ENCODE data around the gene MAGI1. TPM values are rescaled to one million over a fixed set of nuclear protein-coding genes. Genes with fewer than 3 reads are reported as not detected.

The MAGI1 gene
- total RNA-seq, 3 donors from 2014 or later (not counting 1 experiment from before 2014, with no cell fraction given) = not detected

DNA sequence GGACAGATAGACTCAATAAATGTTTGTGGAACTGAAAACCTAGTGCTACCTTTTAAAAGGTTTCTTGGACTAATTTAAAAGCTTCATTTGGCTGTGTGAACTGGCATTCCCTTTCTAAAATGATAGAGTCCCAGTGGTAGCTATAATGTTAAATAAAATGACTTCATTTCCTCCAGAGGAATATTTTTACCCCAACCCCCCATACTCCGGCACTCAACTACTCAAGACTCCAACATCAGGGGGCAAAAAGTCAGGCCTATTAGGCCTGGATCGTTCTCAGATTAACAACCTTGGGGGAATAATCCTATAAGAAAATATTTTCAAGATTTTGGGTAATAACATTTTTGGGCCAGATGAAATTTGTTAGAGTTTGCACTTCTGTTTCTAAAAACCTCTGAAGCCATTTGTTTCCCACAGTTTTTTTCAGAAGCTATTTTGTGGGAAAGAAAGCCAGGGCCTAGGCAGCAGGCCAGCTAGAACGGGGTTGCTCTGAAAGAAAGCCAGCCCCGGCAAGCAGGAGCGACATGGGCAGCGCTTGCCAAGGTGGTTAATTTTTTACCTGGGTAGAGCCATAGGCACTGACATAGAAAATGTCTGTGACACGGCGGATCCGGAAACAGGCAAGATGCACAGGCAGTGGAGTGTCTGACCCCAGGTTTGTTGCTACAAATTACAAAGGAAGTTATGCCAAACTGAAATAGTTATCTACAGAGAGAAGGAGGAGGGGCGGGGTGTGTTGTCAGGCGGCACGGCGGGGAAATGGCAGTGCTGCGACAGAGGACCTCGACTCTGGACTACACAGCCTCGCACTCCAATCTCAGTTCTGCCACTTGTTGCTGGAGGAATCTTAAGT lies 84.6 kb downstream of the MAGI1 start:
- no peaks in the 10 kb centered on the region for H3K9me3 ChIP-seq (ENCODE audit: control insufficient read depth, insufficient read depth, low read length)
- no peak for ATAC-seq
- no peak for DNase-seq
- WGBS (ENCODE audit: insufficient coverage) = 73% methylated on average over 14 of the region's 16 CpGs
- peaks cover 1% of the 10 kb centered on the region for H3K27me3 ChIP-seq (ENCODE audit: control insufficient read depth, insufficient read depth, low read length)
- Mint-ChIP-seq H3K4me3 (no peak overlapping the region), H3K27me3 (ENCODE audit: low read depth in 2 of 2) (peaks cover 0 to 2% of the 10 kb centered on the region in 2 donors), H3K36me3 (no peaks in the 10 kb centered on the region), H3K27ac (no peak overlapping the region), H3K9me3 (peaks cover 0 to 4% of the 10 kb centered on the region in 2 donors), H3K4me1 (no peaks in the 10 kb centered on the region)
- H3K27ac ChIP-seq (ENCODE audit: low read length) = no peak overlapping the region
- intact Hi-C loops (cut with micrococcal nuclease) = no loop called here
- no peaks in the 10 kb centered on the region for H3K36me3 ChIP-seq (ENCODE audit: control insufficient read depth, insufficient read depth, low read length)
- TF ChIP-seq, protein P1, sequence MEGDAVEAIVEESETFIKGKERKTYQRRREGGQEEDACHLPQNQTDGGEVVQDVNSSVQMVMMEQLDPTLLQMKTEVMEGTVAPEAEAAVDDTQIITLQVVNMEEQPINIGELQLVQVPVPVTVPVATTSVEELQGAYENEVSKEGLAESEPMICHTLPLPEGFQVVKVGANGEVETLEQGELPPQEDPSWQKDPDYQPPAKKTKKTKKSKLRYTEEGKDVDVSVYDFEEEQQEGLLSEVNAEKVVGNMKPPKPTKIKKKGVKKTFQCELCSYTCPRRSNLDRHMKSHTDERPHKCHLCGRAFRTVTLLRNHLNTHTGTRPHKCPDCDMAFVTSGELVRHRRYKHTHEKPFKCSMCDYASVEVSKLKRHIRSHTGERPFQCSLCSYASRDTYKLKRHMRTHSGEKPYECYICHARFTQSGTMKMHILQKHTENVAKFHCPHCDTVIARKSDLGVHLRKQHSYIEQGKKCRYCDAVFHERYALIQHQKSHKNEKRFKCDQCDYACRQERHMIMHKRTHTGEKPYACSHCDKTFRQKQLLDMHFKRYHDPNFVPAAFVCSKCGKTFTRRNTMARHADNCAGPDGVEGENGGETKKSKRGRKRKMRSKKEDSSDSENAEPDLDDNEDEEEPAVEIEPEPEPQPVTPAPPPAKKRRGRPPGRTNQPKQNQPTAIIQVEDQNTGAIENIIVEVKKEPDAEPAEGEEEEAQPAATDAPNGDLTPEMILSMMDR (IDR thresholded peaks at IDR 0.05) = no peak
- H3K4me1 ChIP-seq (ENCODE audit: control insufficient read depth, insufficient read depth, low read length) = no peaks in the 10 kb centered on the region
- H3K4me3 ChIP-seq (ENCODE audit: low read length) = no peak overlapping the region

DNA sequence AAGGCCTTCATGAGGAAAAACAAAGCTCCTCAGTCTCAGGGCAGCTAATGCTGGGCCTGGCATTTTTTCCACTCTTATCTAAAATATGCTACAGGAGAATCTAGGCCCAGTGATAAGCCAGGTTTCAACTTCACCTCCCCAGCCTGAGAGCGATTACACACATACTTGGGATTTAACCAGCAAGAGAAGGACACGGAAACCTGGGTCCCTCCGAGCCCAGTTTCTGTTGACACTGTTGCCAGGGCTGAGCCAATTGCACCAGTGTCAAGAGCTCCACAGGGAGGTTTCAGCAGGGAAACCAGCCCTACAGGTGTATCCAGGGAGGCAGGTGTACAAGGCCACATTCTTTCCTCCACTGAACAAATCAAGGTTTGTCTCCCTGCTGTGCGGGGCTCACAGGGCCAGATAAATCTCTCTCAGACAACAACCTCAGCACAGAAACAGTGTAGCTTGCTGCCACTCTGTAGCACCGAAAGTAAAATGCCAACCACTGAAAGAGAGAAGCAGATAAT lies 85.4 kb downstream of the MAGI1 start:
- Mint-ChIP-seq H3K27ac (no peak overlapping the region), H3K36me3 (no peaks in the 10 kb centered on the region), H3K4me1 (no peaks in the 10 kb centered on the region), H3K27me3 (ENCODE audit: low read depth in 2 of 2) (peaks cover 0 to 2% of the 10 kb centered on the region in 2 donors), H3K9me3 (peaks cover 0 to 3% of the 10 kb centered on the region in 2 donors), H3K4me3 (no peak overlapping the region)
- H3K4me1 ChIP-seq (ENCODE audit: control insufficient read depth, insufficient read depth, low read length) = no peaks in the 10 kb centered on the region
- H3K9me3 ChIP-seq (ENCODE audit: control insufficient read depth, insufficient read depth, low read length) = no peaks in the 10 kb centered on the region
- intact Hi-C loops (cut with micrococcal nuclease) = no loop called here
- TF ChIP-seq, protein P1 (IDR thresholded peaks at IDR 0.05) = no peak
- 84% methylated on average over 5 of the region's 5 CpGs for WGBS (ENCODE audit: insufficient coverage)
- ATAC-seq (no peak), DNase-seq (no peak)
- H3K4me3 ChIP-seq (ENCODE audit: low read length) = no peak overlapping the region
- H3K27ac ChIP-seq (ENCODE audit: low read length) = no peak overlapping the region
- peaks cover 2% of the 10 kb centered on the region for H3K27me3 ChIP-seq (ENCODE audit: control insufficient read depth, insufficient read depth, low read length)
- H3K36me3 ChIP-seq (ENCODE audit: control insufficient read depth, insufficient read depth, low read length) = no peaks in the 10 kb centered on the region

DNA sequence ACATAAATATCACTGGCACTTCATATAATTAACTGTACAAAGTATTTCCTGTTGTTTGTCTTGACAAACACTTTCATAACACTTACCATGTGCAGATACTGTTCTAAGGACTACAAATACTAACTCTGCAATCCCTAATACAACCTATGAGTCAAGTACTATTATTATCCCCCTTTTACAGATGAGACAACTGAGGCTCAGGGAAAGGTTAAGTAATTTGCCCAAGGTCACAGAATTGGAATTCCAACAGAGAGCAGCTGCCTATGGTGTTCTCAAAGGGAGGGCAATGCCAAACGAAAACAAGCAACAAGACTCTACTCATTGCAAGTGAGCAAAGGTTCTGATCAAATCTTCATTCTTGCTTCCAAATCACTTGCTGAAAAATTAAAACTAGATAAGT lies 85.9 kb downstream of the MAGI1 start:
- Histone ChIP-seq H3K36me3 (ENCODE audit: control insufficient read depth, insufficient read depth, low read length) (no peaks in the 10 kb centered on the region), H3K4me1 (ENCODE audit: control insufficient read depth, insufficient read depth, low read length) (no peaks in the 10 kb centered on the region), H3K9me3 (ENCODE audit: control insufficient read depth, insufficient read depth, low read length) (no peaks in the 10 kb centered on the region), H3K27ac (ENCODE audit: low read length) (no peak overlapping the region), H3K4me3 (ENCODE audit: low read length) (no peak overlapping the region), H3K27me3 (ENCODE audit: control insufficient read depth, insufficient read depth, low read length) (peaks cover 2% of the 10 kb centered on the region)
- 60% methylated on average over 1 of the region's 1 CpG for WGBS (ENCODE audit: insufficient coverage)
- DNase-seq (no peak), ATAC-seq (no peak)
- peaks cover 0 to 2% of the 10 kb centered on the region in 2 donors for H3K27me3 Mint-ChIP-seq (ENCODE audit: low read depth in 2 of 2)
- intact Hi-C loops (cut with micrococcal nuclease) = no loop called here
- TF ChIP-seq, protein P1 (IDR thresholded peaks at IDR 0.05) = no peak
- no peak overlapping the region for H3K4me3 Mint-ChIP-seq
- no peaks in the 10 kb centered on the region for H3K4me1 Mint-ChIP-seq
- no peak overlapping the region for H3K27ac Mint-ChIP-seq
- peaks cover 0 to 3% of the 10 kb centered on the region in 2 donors for H3K9me3 Mint-ChIP-seq
- no peaks in the 10 kb centered on the region for H3K36me3 Mint-ChIP-seq

Data from natural killer cell (primary cell).